Immature natural killer cell (primary cell): ENCODE measurements around the gene CFH. TPM values are rescaled to one million over a fixed set of nuclear protein-coding genes. Genes with fewer than 3 reads are reported as not detected.
"Not testable (repeated sequence)": the region's sequence is repeated elsewhere in the genome, so short reads cannot be mapped to it uniquely, and the experiment has no call there.

Experiments used
- DNase-seq, 3 donors: peaks; one replicate each; pipeline ENCODE4 v3.0.0; 2022; ENCODE audit warnings: mixed read lengths in 1 of 3
- H3K27ac Mint-ChIP-seq, 6 donors: one replicate each; pipeline ENCODE4 v1.8.0; 2020; ENCODE audit warnings: mixed read lengths in 6 of 6, mild to moderate bottlenecking in 5 of 6, inconsistent platforms in 4 of 6, moderate library complexity in 3 of 6
- H3K27me3 Mint-ChIP-seq, 3 donors: one replicate each; pipeline ENCODE4 v1.8.0; 2020 to 2021; ENCODE audit warnings: low read depth in 3 of 3, mild to moderate bottlenecking in 3 of 3, mixed read lengths in 3 of 3, moderate library complexity in 3 of 3, inconsistent platforms in 1 of 3
- H3K36me3 Mint-ChIP-seq, 3 donors: one replicate each; pipeline ENCODE4 v1.8.0; 2020; ENCODE audit warnings: mixed read lengths in 3 of 3, inconsistent platforms in 2 of 3, mild to moderate bottlenecking in 2 of 3
- H3K4me1 Mint-ChIP-seq, 2 donors: one replicate each; pipeline ENCODE4 v1.8.0; 2020; ENCODE audit warnings: inconsistent platforms in 2 of 2, mild to moderate bottlenecking in 2 of 2, mixed read lengths in 2 of 2, moderate library complexity in 1 of 2
- H3K4me3 Mint-ChIP-seq, 5 donors: one replicate each; pipeline ENCODE4 v1.8.0; 2020; ENCODE audit warnings: mild to moderate bottlenecking in 5 of 5, mixed read lengths in 5 of 5, inconsistent platforms in 3 of 5, moderate library complexity in 3 of 5
- H3K9me3 Mint-ChIP-seq, 6 donors: one replicate each; pipeline ENCODE4 v1.8.0; 2020; ENCODE audit warnings: mild to moderate bottlenecking in 6 of 6, mixed read lengths in 6 of 6, inconsistent platforms in 4 of 6, moderate library complexity in 3 of 6
- polyA plus RNA-seq, 3 donors: library from polyadenylated mRNA; unstranded; fragments of 300-500 nt; fragmentation: Illumina TruSeq; gene quantifications; one replicate each; pipeline ENCODE4 v1.2.3, GENCODE V29; 2021

Gene CFH
- polyA plus RNA-seq, 3 donors from 2014 or later, result 0.19 to 4.9 (median 0.74) TPM

- Mint-ChIP-seq H3K27ac (no peak overlapping the region), H3K27me3 (no peaks in the 10 kb centered on the region), H3K4me3 (no peak overlapping the region), H3K9me3 (peaks cover 0 to 10% (median 5%) of the 10 kb centered on the region in 6 donors), H3K36me3 (peaks cover 0 to 3% (median 0%) of the 10 kb centered on the region in 3 donors), H3K4me1 (no peaks in the 10 kb centered on the region)
- DNase-seq, result no peak
Measured at GRCh38 chr1:196678510-196678884, 26.7 kb downstream of the CFH start.

- no peaks in the 10 kb centered on the region for H3K27me3 Mint-ChIP-seq
- H3K27ac Mint-ChIP-seq, result no peak overlapping the region
- peaks cover 0 to 3% (median 0%) of the 10 kb centered on the region in 3 donors for H3K36me3 Mint-ChIP-seq
- DNase-seq, result no peak
- H3K9me3 Mint-ChIP-seq, result peaks cover 0 to 10% (median 4%) of the 10 kb centered on the region in 6 donors
- no peak overlapping the region for H3K4me3 Mint-ChIP-seq
- no peaks in the 10 kb centered on the region for H3K4me1 Mint-ChIP-seq
Measured at GRCh38 chr1:196680107-196680506, 28.3 kb downstream of the CFH start.

GRCh38 chr1:196684476-196684875, 32.6 kb downstream of the CFH start:
- Mint-ChIP-seq H3K4me1 (no peaks in the 10 kb centered on the region), H3K9me3 (peaks cover 0 to 10% (median 1%) of the 10 kb centered on the region in 6 donors), H3K36me3 (peaks cover 0 to 3% (median 0%) of the 10 kb centered on the region in 3 donors), H3K27ac (no peak overlapping the region), H3K27me3 (no peaks in the 10 kb centered on the region), H3K4me3 (no peak overlapping the region)
- DNase-seq, result no peak

- H3K27me3 Mint-ChIP-seq, result no peaks in the 10 kb centered on the region
- H3K27ac Mint-ChIP-seq, result no peak overlapping the region
- H3K4me3 Mint-ChIP-seq, result no peak overlapping the region
- DNase-seq, result no peak
- H3K9me3 Mint-ChIP-seq, result peaks cover 0 to 6% (median 1%) of the 10 kb centered on the region in 6 donors
- no peaks in the 10 kb centered on the region for H3K4me1 Mint-ChIP-seq
- H3K36me3 Mint-ChIP-seq, result peaks cover 0 to 3% (median 0%) of the 10 kb centered on the region in 3 donors
Measured at GRCh38 chr1:196685506-196685905, 33.7 kb downstream of the CFH start.

- H3K4me3 Mint-ChIP-seq, result no peak overlapping the region
- H3K36me3 Mint-ChIP-seq, result peaks cover 0 to 3% (median 0%) of the 10 kb centered on the region in 3 donors
- H3K27ac Mint-ChIP-seq, result no peak overlapping the region
- H3K9me3 Mint-ChIP-seq, result peaks cover 2 to 7% (median 5%) of the 10 kb centered on the region in 6 donors
- peaks cover 0 to 1% (median 1%) of the 10 kb centered on the region in 3 donors for H3K27me3 Mint-ChIP-seq
- H3K4me1 Mint-ChIP-seq, result no peaks in the 10 kb centered on the region
- no peak for DNase-seq
Measured at GRCh38 chr1:196689001-196689400, 37.2 kb downstream of the CFH start.

- no peaks in the 10 kb centered on the region for H3K4me1 Mint-ChIP-seq
- peaks cover 0 to 3% (median 0%) of the 10 kb centered on the region in 3 donors for H3K36me3 Mint-ChIP-seq
- no peak overlapping the region for H3K4me3 Mint-ChIP-seq
- peaks cover 0 to 2% (median 1%) of the 10 kb centered on the region in 3 donors for H3K27me3 Mint-ChIP-seq
- H3K9me3 Mint-ChIP-seq, result peaks cover 2 to 17% (median 11%) of the 10 kb centered on the region in 6 donors
- no peak overlapping the region for H3K27ac Mint-ChIP-seq
- no peak for DNase-seq
Measured at GRCh38 chr1:196690582-196690981, 38.7 kb downstream of the CFH start.

- DNase-seq, result no peak
- no peaks in the 10 kb centered on the region for H3K4me1 Mint-ChIP-seq
- no peak overlapping the region for H3K27ac Mint-ChIP-seq
- H3K27me3 Mint-ChIP-seq, result peaks cover 0 to 2% (median 0%) of the 10 kb centered on the region in 3 donors
- H3K9me3 Mint-ChIP-seq, result peaks cover 6 to 43% (median 26%) of the 10 kb centered on the region in 6 donors
- no peak overlapping the region for H3K4me3 Mint-ChIP-seq
- H3K36me3 Mint-ChIP-seq, result no peaks in the 10 kb centered on the region
Measured at GRCh38 chr1:196698993-196699392, 47.1 kb downstream of the CFH start.

- DNase-seq, result no peak
- no peaks in the 10 kb centered on the region for H3K4me1 Mint-ChIP-seq
Measured at GRCh38 chr1:196701144-196701543, 49.3 kb downstream of the CFH start.

GRCh38 chr1:196709892-196710291, 58.0 kb downstream of the CFH start:
- peaks cover 2 to 14% (median 8%) of the 10 kb centered on the region in 6 donors for H3K9me3 Mint-ChIP-seq
- not testable (repeated sequence) for H3K27me3 Mint-ChIP-seq, H3K27ac Mint-ChIP-seq, DNase-seq, H3K4me1 Mint-ChIP-seq, H3K36me3 Mint-ChIP-seq, H3K4me3 Mint-ChIP-seq

More at GRCh38 chr1:196701144-196701543, 49.3 kb downstream of the CFH start:
- H3K4me3 Mint-ChIP-seq, result no peak overlapping the region
- H3K27me3 Mint-ChIP-seq, result no peaks in the 10 kb centered on the region
- no peaks in the 10 kb centered on the region for H3K36me3 Mint-ChIP-seq
- peaks cover 3 to 25% (median 19%) of the 10 kb centered on the region in 6 donors for H3K9me3 Mint-ChIP-seq
- no peak overlapping the region for H3K27ac Mint-ChIP-seq

- Mint-ChIP-seq H3K4me1 (no peaks in the 10 kb centered on the region), H3K4me3 (no peak overlapping the region), H3K27ac (no peak overlapping the region), H3K9me3 (peaks cover 0 to 20% (median 6%) of the 10 kb centered on the region in 6 donors), H3K36me3 (peaks cover 0 to 4% (median 0%) of the 10 kb centered on the region in 3 donors), H3K27me3 (peaks cover 0 to 2% (median 2%) of the 10 kb centered on the region in 3 donors)
- no peak for DNase-seq
Measured at GRCh38 chr1:196717868-196718267, 66.0 kb downstream of the CFH start.

GRCh38 chr1:196723325-196724185, 71.7 kb downstream of the CFH start:
- no peak overlapping the region for H3K4me3 Mint-ChIP-seq
- no peaks in the 10 kb centered on the region for H3K4me1 Mint-ChIP-seq
- no peak for DNase-seq
- H3K9me3 Mint-ChIP-seq, result peaks cover 0 to 10% (median 4%) of the 10 kb centered on the region in 6 donors
- H3K36me3 Mint-ChIP-seq, result peaks cover 0 to 3% (median 0%) of the 10 kb centered on the region in 3 donors
- H3K27ac Mint-ChIP-seq, result no peak overlapping the region
- no peaks in the 10 kb centered on the region for H3K27me3 Mint-ChIP-seq

GRCh38 chr1:196732526-196732925, 80.7 kb downstream of the CFH start:
- H3K4me1 Mint-ChIP-seq, result no peaks in the 10 kb centered on the region
- H3K36me3 Mint-ChIP-seq, result peaks cover 0 to 3% (median 0%) of the 10 kb centered on the region in 3 donors
- H3K27ac Mint-ChIP-seq, result no peak overlapping the region
- H3K27me3 Mint-ChIP-seq, result peaks cover 0 to 3% (median 0%) of the 10 kb centered on the region in 3 donors
- no peak for DNase-seq
- no peak overlapping the region for H3K4me3 Mint-ChIP-seq
- peaks cover 6 to 47% (median 9%) of the 10 kb centered on the region in 6 donors for H3K9me3 Mint-ChIP-seq

GRCh38 chr1:196733091-196733970, 81.5 kb downstream of the CFH start:
- H3K27me3 Mint-ChIP-seq, result peaks cover 0 to 3% (median 0%) of the 10 kb centered on the region in 3 donors
- peaks cover 9 to 54% (median 12%) of the 10 kb centered on the region in 6 donors for H3K9me3 Mint-ChIP-seq
- H3K27ac Mint-ChIP-seq, result no peak overlapping the region
- H3K4me3 Mint-ChIP-seq, result no peak overlapping the region
- peaks cover 0 to 3% (median 0%) of the 10 kb centered on the region in 3 donors for H3K36me3 Mint-ChIP-seq
- no peak for DNase-seq
- no peaks in the 10 kb centered on the region for H3K4me1 Mint-ChIP-seq
